Endothelial cell (in vitro differentiated cells): ENCODE results near the gene ITGAL. TPM values are rescaled to one million over a fixed set of nuclear protein-coding genes. Genes with fewer than 3 reads are reported as not detected.
A peak's percentile ranks its signal among the peaks of the same experiment; 100 is the strongest.

Experiments used
- DNase-seq: peaks from one replicate; pipeline ENCODE4 v3.0.0; 2021; ENCODE audit warnings: low spot score
- H3K27ac Mint-ChIP-seq: one replicate; pipeline ENCODE4 v1.8.0; 2021; ENCODE audit warnings: mixed read lengths, inconsistent platforms; ENCODE audit not compliant: unreplicated experiment
- H3K27me3 Mint-ChIP-seq: one replicate; pipeline ENCODE4 v1.8.0; 2021; ENCODE audit warnings: mild to moderate bottlenecking, moderate library complexity, mixed read lengths, inconsistent platforms; ENCODE audit not compliant: unreplicated experiment
- H3K36me3 Mint-ChIP-seq: one replicate; pipeline ENCODE4 v1.8.0; 2021; ENCODE audit warnings: mild to moderate bottlenecking, low read depth, mixed read lengths, inconsistent platforms; ENCODE audit not compliant: unreplicated experiment
- H3K4me1 Mint-ChIP-seq: one replicate; pipeline ENCODE4 v1.8.0; 2021; ENCODE audit warnings: mild to moderate bottlenecking, mixed read lengths, inconsistent platforms; ENCODE audit not compliant: unreplicated experiment
- H3K4me3 Mint-ChIP-seq: one replicate; pipeline ENCODE4 v1.8.0; 2021; ENCODE audit warnings: mild to moderate bottlenecking, mixed read lengths, inconsistent platforms; ENCODE audit not compliant: unreplicated experiment
- H3K9me3 Mint-ChIP-seq: one replicate; pipeline ENCODE4 v1.8.0; 2021; ENCODE audit warnings: mixed read lengths, inconsistent platforms; ENCODE audit not compliant: unreplicated experiment
- CTCF ChIP-seq: fragments of 200-600 bp; sonication (generic); IDR thresholded peaks from one replicate; pipeline ENCODE4 v1.5.0; 2021; ENCODE audit warnings: antibody characterized with exemption; ENCODE audit not compliant: unreplicated experiment
- total RNA-seq: library from RNA; stranded (reverse); fragmentation: NEBNext Ultra II Directional; extraction: Animal tissue kit (Norgen Biotek cat#: 25700); gene quantifications from one replicate; pipeline ENCODE4 v1.2.1, GENCODE V29; 2021; ENCODE audit not compliant: unreplicated experiment

The ITGAL gene
- total RNA-seq, 1 donor from 2014 or later, result not detected

GRCh38 chr16:30484887-30485286 lies 12.3 kb downstream of the ITGAL start:
- Mint-ChIP-seq H3K27ac (no peak overlapping the region), H3K27me3 (peaks cover 6% of the 10 kb centered on the region), H3K4me3 (no peak overlapping the region), H3K36me3 (no peaks in the 10 kb centered on the region), H3K9me3 (no peaks in the 10 kb centered on the region), H3K4me1 (peaks cover 4% of the 10 kb centered on the region)
- DNase-seq, result no peak
- no peak for TF ChIP-seq CTCF

DNA sequence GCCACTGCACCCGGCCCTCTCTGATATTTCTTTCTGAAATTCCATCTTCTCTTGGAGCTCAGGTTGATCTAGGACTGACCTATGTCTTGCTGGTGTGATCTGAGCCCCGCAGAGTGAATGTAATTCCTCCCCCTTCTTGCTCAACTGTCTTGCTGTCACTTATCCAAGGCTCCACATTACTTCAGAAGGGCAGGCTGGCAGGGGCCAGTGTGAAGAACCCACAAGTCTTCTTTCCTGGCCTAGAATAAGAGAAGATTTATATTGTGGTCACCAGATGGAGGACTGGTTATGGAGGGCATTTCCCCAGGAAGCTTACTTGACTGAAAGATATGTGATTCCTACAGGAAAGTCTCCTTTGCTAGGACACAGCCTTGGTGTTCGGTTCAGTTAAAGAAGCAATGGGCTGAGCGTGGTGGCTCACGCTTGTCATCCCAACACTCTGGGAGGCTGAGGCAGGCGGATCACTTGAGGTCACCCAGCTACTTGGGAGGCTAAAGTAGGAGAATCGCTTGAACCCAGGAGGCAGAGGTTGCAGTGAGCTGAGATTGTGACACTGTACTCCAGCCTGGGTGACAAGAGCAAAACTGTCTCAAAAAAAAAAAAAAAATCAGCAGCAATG lies 13.4 kb downstream of the ITGAL start:
- Mint-ChIP-seq H3K9me3 (no peaks in the 10 kb centered on the region), H3K4me1 (peaks cover 8% of the 10 kb centered on the region), H3K27ac (peak overlapping the region; percentile 73), H3K36me3 (no peaks in the 10 kb centered on the region), H3K4me3 (no peak overlapping the region), H3K27me3 (peaks cover 4% of the 10 kb centered on the region)
- no peak for TF ChIP-seq CTCF
- no peak for DNase-seq

- no peak overlapping the region for H3K4me3 Mint-ChIP-seq
- H3K36me3 Mint-ChIP-seq, result no peaks in the 10 kb centered on the region
- no peaks in the 10 kb centered on the region for H3K9me3 Mint-ChIP-seq
- no peak overlapping the region for H3K27ac Mint-ChIP-seq
- DNase-seq, result no peak
- H3K4me1 Mint-ChIP-seq, result peaks cover 16% of the 10 kb centered on the region
- peaks cover 4% of the 10 kb centered on the region for H3K27me3 Mint-ChIP-seq
- no peak for TF ChIP-seq CTCF
Measured at GRCh38 chr16:30488764-30489605, 16.4 kb downstream of the ITGAL start.

GRCh38 chr16:30490210-30490609 lies 17.7 kb downstream of the ITGAL start:
- peaks cover 6% of the 10 kb centered on the region for H3K27me3 Mint-ChIP-seq
- H3K9me3 Mint-ChIP-seq, result no peaks in the 10 kb centered on the region
- no peak for TF ChIP-seq CTCF
- H3K36me3 Mint-ChIP-seq, result no peaks in the 10 kb centered on the region
- H3K27ac Mint-ChIP-seq, result no peak overlapping the region
- DNase-seq, result no peak
- H3K4me3 Mint-ChIP-seq, result no peak overlapping the region
- H3K4me1 Mint-ChIP-seq, result peaks cover 16% of the 10 kb centered on the region

DNA sequence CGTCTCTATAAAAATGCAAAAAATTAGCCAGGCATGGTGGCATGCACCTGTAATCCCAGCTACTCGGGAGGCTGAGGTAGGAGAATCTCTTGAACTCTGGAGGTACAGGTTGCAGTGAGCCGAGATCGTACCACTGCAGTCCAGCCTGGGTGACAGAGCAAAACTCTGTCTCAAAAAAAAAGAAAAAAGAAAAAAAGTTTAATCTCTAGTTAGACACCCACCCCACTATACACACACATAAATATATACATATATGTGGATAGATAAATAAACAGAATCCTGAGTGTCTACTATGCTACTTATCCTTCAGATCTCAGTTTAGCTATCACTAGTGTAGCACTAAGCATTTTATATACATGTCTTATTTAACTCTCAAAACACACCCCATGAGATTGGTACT lies 18.7 kb downstream of the ITGAL start:
- Mint-ChIP-seq H3K27ac (no peak overlapping the region), H3K9me3 (no peaks in the 10 kb centered on the region), H3K4me1 (peaks cover 11% of the 10 kb centered on the region), H3K36me3 (no peaks in the 10 kb centered on the region), H3K27me3 (peaks cover 6% of the 10 kb centered on the region), H3K4me3 (no peak overlapping the region)
- TF ChIP-seq CTCF, result no peak
- DNase-seq, result no peak
